HFFc6 (cell line): ENCODE results near the gene ERCC2. TPM values are rescaled to one million over a fixed set of nuclear protein-coding genes. Genes with fewer than 3 reads are reported as not detected.

Source experiments
- DNase-seq: peaks from one replicate; pipeline ENCODE4 v3.0.0-alpha.2; 2018
- H3K27ac Mint-ChIP-seq: 2 replicates; pipeline ENCODE4 v1.8.0; 2020; ENCODE audit warnings: mild to moderate bottlenecking, mixed read lengths
- H3K27me3 Mint-ChIP-seq: 2 replicates; pipeline ENCODE4 v1.8.0; 2021; ENCODE audit warnings: mild to moderate bottlenecking, moderate library complexity, mixed read lengths; ENCODE audit not compliant: insufficient read depth
- H3K36me3 Mint-ChIP-seq: 2 replicates; pipeline ENCODE4 v1.8.0; 2021; ENCODE audit warnings: low read depth, mixed read lengths
- H3K4me1 Mint-ChIP-seq: 2 replicates; pipeline ENCODE4 v1.8.0; 2020; ENCODE audit warnings: low read depth, mixed read lengths
- H3K4me3 Mint-ChIP-seq: 2 replicates; pipeline ENCODE4 v1.8.0; 2020; ENCODE audit warnings: mild to moderate bottlenecking, moderate library complexity, mixed read lengths
- H3K9me3 Mint-ChIP-seq: 2 replicates; pipeline ENCODE4 v1.8.0; 2020; ENCODE audit warnings: mild to moderate bottlenecking, mixed read lengths
- CTCF ChIP-seq: fragments of 200-600 bp; sonication (generic); IDR thresholded peaks from 2 replicates; pipeline ENCODE4 v1.5.0; 2021; ENCODE audit warnings: antibody characterized with exemption, mild to moderate bottlenecking
- total RNA-seq, 6 experiments: library from RNA; stranded (reverse); fragmentation: NEBNext Ultra II Directional; extraction: Animal tissue kit (Norgen Biotek cat#: 25700); gene quantifications; 2 replicates in 1 of 6; 3 replicates in 5 of 6; pipeline ENCODE4 v1.2.3, GENCODE V29; 2021

The ERCC2 gene
- total RNA-seq, 6 experiments from 2014 or later, result 80.2 to 108 (median 87.8) TPM

GRCh38 chr19:45349126-45349415 lies 21.3 kb downstream of the ERCC2 start:
- Mint-ChIP-seq H3K27me3 (peaks cover 2% of the 10 kb centered on the region), H3K9me3 (no peaks in the 10 kb centered on the region), H3K4me1 (no peaks in the 10 kb centered on the region), H3K27ac (no peak overlapping the region), H3K4me3 (no peak overlapping the region), H3K36me3 (peaks cover 23% of the 10 kb centered on the region)
- TF ChIP-seq CTCF, result no peak
- no peak for DNase-seq

GRCh38 chr19:45348367-45349125 lies 21.8 kb downstream of the ERCC2 start:
- Mint-ChIP-seq H3K27ac (no peak overlapping the region), H3K4me3 (no peak overlapping the region), H3K27me3 (peaks cover 2% of the 10 kb centered on the region), H3K9me3 (no peaks in the 10 kb centered on the region), H3K36me3 (peaks cover 17% of the 10 kb centered on the region), H3K4me1 (no peaks in the 10 kb centered on the region)
- TF ChIP-seq CTCF, result no peak
- no peak for DNase-seq

- no peak for DNase-seq
- peaks cover 13% of the 10 kb centered on the region for H3K36me3 Mint-ChIP-seq
- peaks cover 2% of the 10 kb centered on the region for H3K27me3 Mint-ChIP-seq
- no peak for TF ChIP-seq CTCF
- H3K9me3 Mint-ChIP-seq, result no peaks in the 10 kb centered on the region
- no peak overlapping the region for H3K27ac Mint-ChIP-seq
- H3K4me1 Mint-ChIP-seq, result no peaks in the 10 kb centered on the region
- no peak overlapping the region for H3K4me3 Mint-ChIP-seq
Measured at GRCh38 chr19:45347570-45348366, 22.6 kb downstream of the ERCC2 start.

GRCh38 chr19:45346449-45346848 lies 23.9 kb downstream of the ERCC2 start:
- DNase-seq, result no peak
- H3K36me3 Mint-ChIP-seq, result peaks cover 13% of the 10 kb centered on the region

DNA sequence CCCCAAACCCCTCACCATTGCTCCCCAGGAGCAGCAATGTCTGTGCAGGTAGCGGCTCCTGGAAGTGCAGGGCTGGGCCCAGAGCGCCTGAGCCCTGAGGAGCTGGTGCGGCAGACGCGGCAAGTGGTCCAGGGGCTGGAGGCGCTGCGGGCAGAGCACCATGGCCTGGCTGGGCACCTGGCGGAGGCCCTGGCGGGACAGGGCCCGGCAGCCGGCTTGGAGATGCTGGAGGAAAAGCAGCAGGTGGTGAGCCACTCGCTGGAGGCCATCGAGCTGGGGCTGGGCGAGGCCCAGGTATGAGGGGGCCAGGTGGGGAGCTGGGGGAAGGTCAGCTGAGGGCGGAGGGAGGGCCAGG lies 24.9 kb downstream of the ERCC2 start:
- no peak for DNase-seq

More at GRCh38 chr19:45346449-45346848, 23.9 kb downstream of the ERCC2 start:
- Mint-ChIP-seq H3K9me3 (no peaks in the 10 kb centered on the region), H3K27me3 (peaks cover 2% of the 10 kb centered on the region), H3K27ac (no peak overlapping the region), H3K4me1 (no peaks in the 10 kb centered on the region), H3K4me3 (no peak overlapping the region)
- no peak for TF ChIP-seq CTCF

More for the DNA sequence above, 24.9 kb downstream of the ERCC2 start:
- no peak overlapping the region for H3K4me3 Mint-ChIP-seq
- no peaks in the 10 kb centered on the region; the same call in none of the 2 replicates for H3K27me3 Mint-ChIP-seq
- peaks cover 13% of the 10 kb centered on the region for H3K36me3 Mint-ChIP-seq
- H3K9me3 Mint-ChIP-seq, result no peaks in the 10 kb centered on the region
- no peak overlapping the region for H3K27ac Mint-ChIP-seq
- no peaks in the 10 kb centered on the region for H3K4me1 Mint-ChIP-seq
- TF ChIP-seq CTCF, result no peak
